Activated CD8-positive, alpha-beta memory T cell treated with anti-CD3 and anti-CD28 coated beads for 48 hours (primary cell): ENCODE results near the gene AFF3.
"Not testable (repeated sequence)": the region's sequence is repeated elsewhere in the genome, so short reads cannot be mapped to it uniquely, and the experiment has no call there.

ENCODE experiments used
- DNase-seq, 3 experiments: peaks; one replicate each; pipeline ENCODE4 v3.0.0-alpha.2; 2020; ENCODE audit warnings: low read depth in 2 of 3, low spot score in 2 of 3

The AFF3 gene

DNA sequence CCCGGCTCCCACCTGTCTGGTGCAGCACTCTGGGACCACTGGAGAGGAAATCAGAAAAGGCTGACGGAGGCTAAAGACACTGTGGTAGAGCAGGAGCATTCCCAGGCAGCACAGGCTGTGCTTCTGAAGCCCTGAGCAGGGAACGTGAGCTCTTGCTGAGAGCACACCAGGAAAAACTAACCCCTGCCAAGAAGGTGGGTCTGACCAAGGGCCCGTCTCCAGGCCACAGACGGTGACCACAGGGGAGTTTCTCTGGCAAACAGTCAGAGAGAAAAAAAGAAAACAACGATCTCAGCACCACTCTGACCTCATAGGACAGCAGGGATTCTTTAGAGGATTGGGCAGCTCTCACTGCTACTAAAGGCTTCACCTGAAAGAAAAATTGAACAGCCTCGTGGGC, 201.4 kb downstream of the AFF3 start:
- no peak for DNase-seq

- DNase-seq, result no peak
These were observed 203.3 kb downstream of the AFF3 start for GRCh38 chr2:99939135-99939534.

DNA sequence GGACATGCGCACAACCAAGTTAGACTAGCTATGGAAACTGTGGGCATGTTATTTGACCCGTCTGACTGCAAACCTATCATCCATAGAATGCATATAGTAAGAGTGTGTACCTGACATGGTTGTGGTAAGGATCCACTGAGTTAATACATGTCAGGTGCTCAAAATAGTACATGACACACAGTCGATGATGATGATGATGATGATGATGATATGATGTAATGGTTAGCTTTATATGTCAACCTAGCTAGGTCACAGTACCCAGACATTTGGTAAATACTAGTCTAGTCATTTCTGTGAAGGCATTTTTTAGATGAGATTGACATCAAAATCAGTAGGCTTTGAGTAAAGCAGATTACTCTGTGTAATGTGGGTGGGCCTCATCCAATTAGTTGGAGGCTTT, 204.1 kb downstream of the AFF3 start:
- no peak for DNase-seq

GRCh38 chr2:99936065-99936464, 206.3 kb downstream of the AFF3 start:
- no peak for DNase-seq

- no peak for DNase-seq
These were observed 206.7 kb downstream of the AFF3 start for GRCh38 chr2:99935662-99936061.

DNA sequence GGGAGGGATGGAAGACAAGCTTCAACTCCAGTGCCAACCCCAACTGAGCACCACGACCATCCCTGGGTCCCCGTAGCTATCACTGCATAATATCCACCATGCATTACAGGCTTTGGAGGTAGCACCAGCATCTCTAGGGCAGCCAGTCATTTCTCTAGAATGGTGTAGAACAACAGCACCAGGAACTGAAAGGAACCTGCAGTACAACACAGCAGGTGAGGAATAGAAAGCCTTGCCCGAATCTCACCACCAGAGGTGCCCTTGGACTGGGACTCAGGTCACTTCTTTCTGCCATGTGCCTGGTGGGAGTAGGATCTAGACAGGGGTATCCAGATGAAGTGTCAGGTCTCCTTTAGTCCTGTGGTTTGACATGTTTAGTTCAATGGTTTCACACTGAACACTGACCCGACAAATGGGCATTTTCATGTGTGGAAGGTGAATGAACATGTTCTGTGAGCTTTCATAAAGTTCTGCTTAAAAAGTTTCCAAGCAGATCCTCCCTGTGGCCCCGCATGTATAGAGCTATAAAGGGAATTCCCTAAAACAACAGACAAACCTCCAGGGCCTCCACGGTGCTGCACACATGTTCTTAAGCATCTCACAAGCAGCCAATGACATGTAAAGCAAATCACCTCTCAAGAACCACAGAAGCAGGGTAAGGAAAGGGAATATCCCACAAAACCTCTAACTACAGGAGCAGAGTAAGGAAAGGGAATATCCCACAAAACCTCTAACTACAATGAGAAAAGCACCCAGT, 208.3 kb downstream of the AFF3 start:
- DNase-seq, result no peak

DNA sequence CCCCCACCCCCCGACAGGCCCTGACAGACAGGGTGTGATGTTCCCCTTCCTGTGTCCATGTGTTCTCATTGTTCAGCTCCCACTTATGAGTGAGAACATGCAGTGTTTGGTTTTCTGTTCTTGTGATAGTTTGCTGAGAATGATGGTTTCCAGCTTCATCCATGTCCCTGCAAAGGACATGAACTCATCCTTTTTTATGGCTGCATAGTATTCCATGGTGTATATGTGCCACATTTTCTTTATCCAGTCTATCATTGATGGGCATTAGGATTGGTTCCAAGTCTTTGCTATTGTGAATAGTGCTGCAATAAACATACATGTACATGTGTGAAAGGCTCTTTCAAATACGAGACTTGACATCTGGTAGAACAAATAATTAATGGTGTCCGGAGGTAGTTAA, 208.9 kb downstream of the AFF3 start:
- DNase-seq, result not testable (repeated sequence)

- DNase-seq, result no peak
These were observed 213.8 kb downstream of the AFF3 start for GRCh38 chr2:99928470-99929053.

GRCh38 chr2:99927690-99928207, 214.6 kb downstream of the AFF3 start:
- DNase-seq, result not testable (repeated sequence)

GRCh38 chr2:99926986-99927385, 215.4 kb downstream of the AFF3 start:
- no peak for DNase-seq

DNA sequence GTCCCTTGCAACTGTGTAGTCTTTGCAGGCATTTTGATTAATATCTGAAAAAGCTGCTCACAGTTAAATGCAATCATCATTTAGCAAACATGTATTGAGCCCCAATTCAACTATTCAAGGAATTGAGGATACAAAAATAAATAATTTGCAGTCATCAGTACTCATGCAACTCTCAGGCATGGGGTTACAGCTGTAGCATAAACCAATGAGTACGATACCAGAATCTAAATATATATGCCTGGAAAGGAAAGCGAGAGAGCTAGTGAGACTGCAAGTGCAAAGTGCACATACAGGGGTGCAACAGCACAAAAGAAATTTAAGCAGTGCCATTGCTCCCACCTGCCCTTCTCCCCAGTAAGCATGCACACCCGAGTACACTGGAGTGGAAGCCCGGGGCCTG, 216.4 kb downstream of the AFF3 start:
- no peak for DNase-seq

GRCh38 chr2:99922664-99923063, 219.7 kb downstream of the AFF3 start:
- no peak for DNase-seq

GRCh38 chr2:99921903-99922302, 220.5 kb downstream of the AFF3 start:
- DNase-seq, result no peak

- no peak for DNase-seq
These were observed 224.0 kb downstream of the AFF3 start for GRCh38 chr2:99918389-99918788.

DNA sequence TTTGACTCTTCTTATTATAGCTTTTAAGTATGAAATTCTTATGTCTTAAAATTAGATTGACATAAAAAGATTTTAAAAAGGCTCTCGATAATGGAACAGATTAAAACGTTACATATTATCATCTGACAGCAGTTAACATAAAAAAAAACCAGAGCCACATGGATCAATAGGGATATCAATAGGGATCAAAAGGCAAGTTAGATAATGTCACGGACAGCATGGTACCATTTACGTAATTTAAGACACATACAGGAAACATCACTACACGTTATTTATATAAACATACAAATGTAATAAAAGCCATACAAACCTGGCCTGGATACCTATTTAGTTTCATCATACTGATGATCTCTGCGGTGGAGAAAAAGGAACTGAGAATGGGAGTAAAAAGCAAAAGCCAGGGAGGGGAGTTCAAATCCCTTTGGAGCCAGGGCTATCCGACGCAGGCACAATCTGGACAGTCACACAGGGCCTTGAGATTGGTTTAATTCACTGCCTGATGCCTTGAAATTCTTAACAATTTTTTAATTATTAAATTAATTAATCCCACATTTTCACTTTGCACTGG, 227.2 kb downstream of the AFF3 start:
- DNase-seq, result no peak

DNA sequence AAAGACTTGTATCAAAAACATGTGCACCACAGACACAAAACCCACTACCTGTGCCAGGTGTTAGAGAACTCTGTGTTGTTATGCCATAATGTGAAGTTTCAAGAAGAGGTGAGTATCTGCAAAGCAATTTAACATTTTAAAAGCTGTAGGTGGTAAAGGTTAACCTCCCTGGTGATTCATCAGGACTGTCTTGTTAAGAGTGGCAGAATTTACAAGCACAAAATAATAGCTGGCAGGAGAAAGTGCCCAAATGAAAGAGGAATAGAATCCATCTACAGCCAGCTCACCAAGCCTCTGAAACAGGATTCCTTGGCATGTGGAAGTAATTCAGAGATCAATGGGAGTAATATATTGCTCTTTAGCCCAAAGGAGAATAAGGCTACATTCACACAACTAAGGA, 230.7 kb downstream of the AFF3 start:
- DNase-seq, result no peak

GRCh38 chr2:99910902-99911301, 231.5 kb downstream of the AFF3 start:
- DNase-seq, result no peak

DNA sequence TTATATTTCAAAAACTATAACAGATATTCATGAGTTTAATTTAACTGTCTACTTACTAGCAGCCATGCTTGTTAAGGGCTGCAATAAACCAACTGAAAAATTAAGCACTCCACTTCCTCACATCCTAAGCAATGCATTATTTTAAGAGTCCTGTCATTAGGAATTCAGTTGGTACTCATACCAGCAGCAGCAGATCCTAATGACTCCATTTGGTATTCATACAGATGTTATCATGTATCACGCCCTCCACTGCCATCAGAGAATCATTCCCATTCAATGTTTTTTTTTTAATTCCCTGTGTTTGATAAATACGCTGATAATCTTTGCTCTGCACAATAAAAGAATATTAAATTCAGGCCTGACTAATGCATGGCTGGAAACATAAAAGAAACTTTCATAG, 236.8 kb downstream of the AFF3 start:
- DNase-seq, result no peak

GRCh38 chr2:99905025-99905424, 237.4 kb downstream of the AFF3 start:
- no peak for DNase-seq

GRCh38 chr2:99903981-99904380, 238.4 kb downstream of the AFF3 start:
- no peak for DNase-seq

DNA sequence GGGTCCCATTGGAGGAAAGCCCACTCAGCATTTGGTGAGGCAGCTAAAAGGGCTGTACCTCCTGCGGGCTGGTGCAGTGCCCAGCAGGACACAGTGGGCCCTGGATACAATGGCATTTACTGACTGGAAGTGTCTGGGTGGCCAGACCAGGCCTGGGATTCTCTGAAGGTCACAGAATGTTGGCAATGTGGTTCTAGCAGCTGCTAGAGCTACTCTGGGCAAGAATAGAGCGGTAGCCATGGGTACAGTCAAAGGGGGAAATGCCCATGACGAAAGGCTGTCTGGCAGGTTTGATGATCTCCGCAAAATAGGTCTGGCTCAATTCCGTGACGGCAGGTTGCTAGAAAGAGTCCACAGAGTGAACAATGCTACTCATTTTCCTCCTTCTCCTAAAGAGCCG, 241.8 kb downstream of the AFF3 start:
- DNase-seq, result no peak

GRCh38 chr2:99899882-99900281, 242.5 kb downstream of the AFF3 start:
- no peak for DNase-seq
